Transverse colon (tissue), 4 donors: Measurements from ENCODE around the gene YTHDF2.

ENCODE experiments used
- POLR2A ChIP-seq: fragments of 450-650 bp; IDR thresholded peaks from one replicate; pipeline ENCODE4 v1.6.1; 2016; ENCODE audit warnings: antibody characterized with exemption, mild to moderate bottlenecking, moderate library complexity
- POLR2AphosphoS5 ChIP-seq, 3 donors: sonication (generic); formaldehyde crosslinking; IDR thresholded peaks; one replicate each; pipeline ENCODE4 v1.6.1; 2016; ENCODE audit warnings: antibody characterized with exemption in 3 of 3
- TF ChIP-seq, protein P1 (sequence below), 5 experiments: fragments of 200-600 bp in 3 of 5; fragments of 450-650 bp in 2 of 5; sonication (generic) in 3 of 5; IDR thresholded peaks; 1 replicate in 2 of 5; 2 replicates in 3 of 5; pipeline ENCODE4 v1.5.1; 2016 to 2017; ENCODE audit warnings: antibody characterized with exemption in 5 of 5, inconsistent platforms in 3 of 5, mild to moderate bottlenecking in 2 of 5, moderate library complexity in 1 of 5

DNA sequence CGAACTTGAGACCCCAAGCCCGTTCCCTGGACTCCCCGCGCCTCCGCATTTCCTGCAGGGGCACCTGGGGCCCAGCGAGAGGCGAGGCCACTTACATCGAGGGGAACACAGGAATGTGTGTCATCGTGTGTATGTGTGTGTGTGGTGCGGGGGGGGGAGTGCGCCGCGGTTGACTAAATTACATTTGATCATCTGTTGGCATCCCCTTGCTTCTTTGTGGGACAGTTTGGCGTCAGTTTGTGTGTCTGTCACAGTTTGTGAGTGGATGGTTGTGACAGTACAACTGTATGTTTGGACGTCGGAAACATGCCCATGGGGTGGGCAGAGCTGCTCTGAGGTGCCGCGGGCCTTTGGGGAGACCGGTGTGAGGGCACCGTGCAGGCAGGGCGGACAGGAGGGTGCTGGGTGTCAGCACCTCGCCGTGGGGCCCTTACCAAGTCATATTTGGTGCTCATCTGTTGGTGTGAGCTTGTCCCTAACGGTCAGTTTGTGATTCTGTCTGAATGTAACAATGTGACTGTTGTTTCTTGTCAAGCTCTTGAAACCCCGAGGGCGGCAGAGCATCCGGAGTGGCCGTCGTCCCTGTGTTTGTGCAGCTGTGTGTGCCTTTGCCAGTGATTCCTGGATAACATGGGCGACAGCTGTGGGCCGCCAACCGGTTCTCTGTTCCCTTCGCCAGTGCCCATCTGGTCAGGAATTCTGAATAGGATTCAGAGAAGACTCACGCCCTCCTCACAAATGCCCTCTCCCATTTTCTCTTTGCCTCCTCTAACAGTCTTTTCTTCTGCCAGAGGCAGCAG, 76.1 kb downstream of the YTHDF2 start:
- TF ChIP-seq, protein P1, sequence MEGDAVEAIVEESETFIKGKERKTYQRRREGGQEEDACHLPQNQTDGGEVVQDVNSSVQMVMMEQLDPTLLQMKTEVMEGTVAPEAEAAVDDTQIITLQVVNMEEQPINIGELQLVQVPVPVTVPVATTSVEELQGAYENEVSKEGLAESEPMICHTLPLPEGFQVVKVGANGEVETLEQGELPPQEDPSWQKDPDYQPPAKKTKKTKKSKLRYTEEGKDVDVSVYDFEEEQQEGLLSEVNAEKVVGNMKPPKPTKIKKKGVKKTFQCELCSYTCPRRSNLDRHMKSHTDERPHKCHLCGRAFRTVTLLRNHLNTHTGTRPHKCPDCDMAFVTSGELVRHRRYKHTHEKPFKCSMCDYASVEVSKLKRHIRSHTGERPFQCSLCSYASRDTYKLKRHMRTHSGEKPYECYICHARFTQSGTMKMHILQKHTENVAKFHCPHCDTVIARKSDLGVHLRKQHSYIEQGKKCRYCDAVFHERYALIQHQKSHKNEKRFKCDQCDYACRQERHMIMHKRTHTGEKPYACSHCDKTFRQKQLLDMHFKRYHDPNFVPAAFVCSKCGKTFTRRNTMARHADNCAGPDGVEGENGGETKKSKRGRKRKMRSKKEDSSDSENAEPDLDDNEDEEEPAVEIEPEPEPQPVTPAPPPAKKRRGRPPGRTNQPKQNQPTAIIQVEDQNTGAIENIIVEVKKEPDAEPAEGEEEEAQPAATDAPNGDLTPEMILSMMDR (IDR thresholded peaks at IDR 0.05) = no peak
- no peak for TF ChIP-seq POLR2A
- no peak for TF ChIP-seq POLR2AphosphoS5 (IDR thresholded peaks at IDR 0.05)
